ENCODE measurements around the gene MUC4.

Gene MUC4

GRCh38 chr3:195809796-195810454, 1.8 kb downstream of the MUC4 start:
- Histone ChIP-seq H3K27me3 (ENCODE audit: insufficient read depth, low read length, poor library complexity) (no peaks in the 10 kb centered on the region), H2AFZ (ENCODE audit: low read depth, low read length) (no peak overlapping the region), H3K36me3 (ENCODE audit: insufficient read depth, low read length) (no peaks in the 10 kb centered on the region), H3K4me3 (ENCODE audit: low read depth in 1 of 2, low read length in 2 of 2) (no peak overlapping the region), H3K9me3 (ENCODE audit: insufficient read depth, low read length, severe bottlenecking) (no peaks in the 10 kb centered on the region), H3K9ac (ENCODE audit: low read depth, low read length) (no peak overlapping the region), H3K79me2 (ENCODE audit: insufficient read depth, low read length) (no peaks in the 10 kb centered on the region), H3K27ac (ENCODE audit: low read length) (no peak overlapping the region), H3K4me1 (ENCODE audit: insufficient read depth, low read length) (no peaks in the 10 kb centered on the region), H3K4me2 (ENCODE audit: insufficient read depth, low read length) (no peak overlapping the region), H4K20me1 (ENCODE audit: insufficient read depth, low read length) (no peaks in the 10 kb centered on the region)
- TF ChIP-seq CTCF (IDR thresholded peaks at IDR 0.05; ENCODE audit: borderline replicate concordance, extremely low read depth, low read length, poor library complexity, severe bottlenecking) = no peak
- no peak for TF ChIP-seq EZH2 (IDR thresholded peaks at IDR 0.05; ENCODE audit: borderline replicate concordance, low read depth, low read length, severe bottlenecking)
- DNase-seq = no peak
- ATAC-seq (ENCODE audit: insufficient read depth, low read depth) = no peak

- Histone ChIP-seq H3K4me2 (ENCODE audit: insufficient read depth, low read length) (no peak overlapping the region), H3K4me3 (ENCODE audit: low read depth in 1 of 2, low read length in 2 of 2) (no peak overlapping the region), H3K9ac (ENCODE audit: low read depth, low read length) (no peak overlapping the region), H2AFZ (ENCODE audit: low read depth, low read length) (no peak overlapping the region), H3K27ac (ENCODE audit: low read length) (no peak overlapping the region), H3K27me3 (ENCODE audit: insufficient read depth, low read length, poor library complexity) (no peaks in the 10 kb centered on the region), H4K20me1 (ENCODE audit: insufficient read depth, low read length) (no peaks in the 10 kb centered on the region), H3K4me1 (ENCODE audit: insufficient read depth, low read length) (no peaks in the 10 kb centered on the region), H3K9me3 (ENCODE audit: insufficient read depth, low read length, severe bottlenecking) (no peaks in the 10 kb centered on the region), H3K36me3 (ENCODE audit: insufficient read depth, low read length) (no peaks in the 10 kb centered on the region), H3K79me2 (ENCODE audit: insufficient read depth, low read length) (no peaks in the 10 kb centered on the region)
- TF ChIP-seq EZH2 (IDR thresholded peaks at IDR 0.05; ENCODE audit: borderline replicate concordance, low read depth, low read length, severe bottlenecking) = no peak
- TF ChIP-seq CTCF (IDR thresholded peaks at IDR 0.05; ENCODE audit: borderline replicate concordance, extremely low read depth, low read length, poor library complexity, severe bottlenecking) = no peak
- no peak for ATAC-seq (ENCODE audit: insufficient read depth, low read depth)
- DNase-seq = no peak
Measured at GRCh38 chr3:195809291-195809785, 2.4 kb downstream of the MUC4 start.

- TF ChIP-seq EZH2 (IDR thresholded peaks at IDR 0.05; ENCODE audit: borderline replicate concordance, low read depth, low read length, severe bottlenecking) (no peak), CTCF (IDR thresholded peaks at IDR 0.05; ENCODE audit: borderline replicate concordance, extremely low read depth, low read length, poor library complexity, severe bottlenecking) (no peak)
- Histone ChIP-seq H3K4me2 (ENCODE audit: insufficient read depth, low read length) (no peak overlapping the region), H3K36me3 (ENCODE audit: insufficient read depth, low read length) (no peaks in the 10 kb centered on the region), H3K4me1 (ENCODE audit: insufficient read depth, low read length) (no peaks in the 10 kb centered on the region), H2AFZ (ENCODE audit: low read depth, low read length) (no peak overlapping the region), H3K4me3 (ENCODE audit: low read depth in 1 of 2, low read length in 2 of 2) (no peak overlapping the region), H4K20me1 (ENCODE audit: insufficient read depth, low read length) (no peaks in the 10 kb centered on the region), H3K27ac (ENCODE audit: low read length) (no peak overlapping the region), H3K9me3 (ENCODE audit: insufficient read depth, low read length, severe bottlenecking) (peaks cover 2% of the 10 kb centered on the region), H3K9ac (ENCODE audit: low read depth, low read length) (no peak overlapping the region), H3K27me3 (ENCODE audit: insufficient read depth, low read length, poor library complexity) (no peaks in the 10 kb centered on the region), H3K79me2 (ENCODE audit: insufficient read depth, low read length) (no peaks in the 10 kb centered on the region)
- no peak for ATAC-seq (ENCODE audit: insufficient read depth, low read depth)
- no peak for DNase-seq
Measured at GRCh38 chr3:195808741-195809290, 2.9 kb downstream of the MUC4 start.

Data from DND-41 (cell line).